HEK293T (cell line): Measurements from ENCODE around the gene CSTB.

Source experiments
- FOXK2 ChIP-seq: fragments of 450-650 bp; IDR thresholded peaks from 2 replicates; pipeline ENCODE4 v1.6.1; 2016; ENCODE audit warnings: mild to moderate bottlenecking
- SP1 ChIP-seq: fragments of 450-650 bp; IDR thresholded peaks from 2 replicates; pipeline ENCODE4 v1.6.1; 2017
- SUZ12 ChIP-seq: fragments of 450-650 bp; IDR thresholded peaks from 2 replicates; pipeline ENCODE4 v1.6.1; 2016; ENCODE audit warnings: mild to moderate bottlenecking

DNA sequence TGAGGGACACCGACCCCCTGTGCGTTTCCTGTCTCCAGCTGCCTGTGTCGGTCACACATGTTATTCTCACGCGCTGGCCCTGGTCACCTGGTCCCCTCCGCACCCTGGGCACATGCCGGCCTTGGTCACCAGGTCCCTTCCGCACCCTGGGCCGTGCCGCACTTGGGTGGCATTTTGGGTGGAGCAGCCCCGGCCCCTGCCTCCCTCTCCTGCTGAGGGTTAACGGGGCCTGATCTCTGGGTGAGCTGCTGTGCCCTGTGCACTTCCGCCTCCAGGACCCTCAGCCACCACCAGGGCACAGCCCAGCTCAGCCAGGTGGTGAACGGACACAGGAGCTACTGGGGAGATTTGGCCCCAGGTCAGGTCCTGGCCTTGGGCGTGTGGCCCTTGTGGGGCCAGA is 39.9 kb upstream of the CSTB start:
- no peak for TF ChIP-seq SUZ12
- no peak for TF ChIP-seq SP1
- no peak for TF ChIP-seq FOXK2
